GM06990 (cell line): ENCODE results near the gene LRRC15.

Experiments
- DNase-seq: peaks from one replicate; pipeline ENCODE4 v3.0.0-alpha.2; 2011; ENCODE audit not compliant: insufficient read length; ENCODE audit errors: extremely low read depth
- H3K27me3 ChIP-seq: replicated peaks from 2 replicates; pipeline ENCODE4 v1.6.0; 2011; ENCODE audit warnings: low read length; ENCODE audit not compliant: control insufficient read depth, insufficient read depth
- H3K36me3 ChIP-seq: 2 replicates; pipeline ENCODE4 v1.5.1; 2011; ENCODE audit warnings: low read length; ENCODE audit not compliant: control insufficient read depth, insufficient read depth
- H3K4me3 ChIP-seq: replicated peaks from 2 replicates; pipeline ENCODE4 v1.5.1; 2011; ENCODE audit warnings: low read depth, mild to moderate bottlenecking, control low read depth, low read length
- TF ChIP-seq, protein P1 (sequence below): IDR thresholded peaks from 2 replicates; pipeline ENCODE4 v1.5.1; 2011; ENCODE audit warnings: low read length, control low read depth, mild to moderate bottlenecking, inconsistent platforms; ENCODE audit not compliant: insufficient read depth, poor library complexity, severe bottlenecking

Gene LRRC15

GRCh38 chr3:194390835-194391234 lies 21.3 kb upstream of the LRRC15 start:
- Histone ChIP-seq H3K36me3 (no peaks in the 10 kb centered on the region), H3K4me3 (no peak overlapping the region), H3K27me3 (no peaks in the 10 kb centered on the region; the same call in 1 of the 2 replicates)
- DNase-seq, result no peak
- TF ChIP-seq, protein P1, sequence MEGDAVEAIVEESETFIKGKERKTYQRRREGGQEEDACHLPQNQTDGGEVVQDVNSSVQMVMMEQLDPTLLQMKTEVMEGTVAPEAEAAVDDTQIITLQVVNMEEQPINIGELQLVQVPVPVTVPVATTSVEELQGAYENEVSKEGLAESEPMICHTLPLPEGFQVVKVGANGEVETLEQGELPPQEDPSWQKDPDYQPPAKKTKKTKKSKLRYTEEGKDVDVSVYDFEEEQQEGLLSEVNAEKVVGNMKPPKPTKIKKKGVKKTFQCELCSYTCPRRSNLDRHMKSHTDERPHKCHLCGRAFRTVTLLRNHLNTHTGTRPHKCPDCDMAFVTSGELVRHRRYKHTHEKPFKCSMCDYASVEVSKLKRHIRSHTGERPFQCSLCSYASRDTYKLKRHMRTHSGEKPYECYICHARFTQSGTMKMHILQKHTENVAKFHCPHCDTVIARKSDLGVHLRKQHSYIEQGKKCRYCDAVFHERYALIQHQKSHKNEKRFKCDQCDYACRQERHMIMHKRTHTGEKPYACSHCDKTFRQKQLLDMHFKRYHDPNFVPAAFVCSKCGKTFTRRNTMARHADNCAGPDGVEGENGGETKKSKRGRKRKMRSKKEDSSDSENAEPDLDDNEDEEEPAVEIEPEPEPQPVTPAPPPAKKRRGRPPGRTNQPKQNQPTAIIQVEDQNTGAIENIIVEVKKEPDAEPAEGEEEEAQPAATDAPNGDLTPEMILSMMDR, result no peak

DNA sequence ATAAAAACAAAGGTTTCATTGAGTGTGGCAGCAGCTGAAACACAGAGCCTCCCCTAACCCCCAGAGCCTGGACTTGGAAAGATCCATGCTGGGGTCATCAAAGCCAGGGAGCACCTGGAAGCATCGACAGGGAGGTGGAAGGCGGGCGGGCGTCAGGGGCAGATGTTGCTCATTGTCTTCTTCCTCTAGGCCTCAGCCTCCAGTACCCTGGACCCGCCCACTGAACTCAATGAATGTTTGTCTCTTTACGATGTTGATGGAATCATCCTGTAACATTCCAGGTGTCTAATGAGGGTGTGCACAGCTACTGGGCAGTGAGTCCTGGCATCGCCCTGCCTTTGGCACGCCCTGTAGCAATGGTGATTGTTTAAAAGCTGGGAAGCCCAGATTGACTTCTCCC lies 19.7 kb upstream of the LRRC15 start:
- no peaks in the 10 kb centered on the region for H3K36me3 ChIP-seq
- H3K4me3 ChIP-seq, result no peak overlapping the region
- TF ChIP-seq, protein P1, result no peak
- DNase-seq, result no peak
- H3K27me3 ChIP-seq, result no peaks in the 10 kb centered on the region

GRCh38 chr3:194387926-194388418 lies 18.4 kb upstream of the LRRC15 start:
- H3K36me3 ChIP-seq, result no peaks in the 10 kb centered on the region
- no peak overlapping the region for H3K4me3 ChIP-seq
- no peak for DNase-seq
- TF ChIP-seq, protein P1, result no peak
- no peaks in the 10 kb centered on the region for H3K27me3 ChIP-seq

- DNase-seq, result no peak
- H3K27me3 ChIP-seq, result no peaks in the 10 kb centered on the region
- H3K4me3 ChIP-seq, result no peak overlapping the region
- H3K36me3 ChIP-seq, result no peaks in the 10 kb centered on the region
- TF ChIP-seq, protein P1, result no peak
These were observed 17.7 kb upstream of the LRRC15 start for GRCh38 chr3:194387276-194387675.

DNA sequence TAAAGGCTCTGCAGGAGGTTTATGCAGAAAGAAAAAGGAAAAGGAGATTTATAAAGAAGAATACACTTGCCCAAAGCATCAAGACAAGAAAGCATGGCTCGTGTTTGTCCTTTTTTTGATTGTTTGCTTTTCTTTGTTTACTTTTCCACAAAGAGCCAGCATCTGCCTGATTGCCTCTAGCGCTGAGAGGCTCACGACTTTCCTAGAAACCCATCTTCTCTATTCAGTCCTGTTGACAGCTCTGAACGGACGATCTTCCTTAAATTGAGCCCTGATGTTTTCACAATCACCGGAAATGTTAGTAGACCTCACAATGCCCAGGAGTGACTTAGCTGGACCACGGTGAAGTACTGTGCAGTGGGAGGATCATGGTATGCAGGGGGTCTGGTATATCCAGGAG lies 17.1 kb upstream of the LRRC15 start:
- Histone ChIP-seq H3K36me3 (no peaks in the 10 kb centered on the region), H3K27me3 (no peaks in the 10 kb centered on the region), H3K4me3 (no peak overlapping the region)
- no peak for DNase-seq
- TF ChIP-seq, protein P1, result no peak

DNA sequence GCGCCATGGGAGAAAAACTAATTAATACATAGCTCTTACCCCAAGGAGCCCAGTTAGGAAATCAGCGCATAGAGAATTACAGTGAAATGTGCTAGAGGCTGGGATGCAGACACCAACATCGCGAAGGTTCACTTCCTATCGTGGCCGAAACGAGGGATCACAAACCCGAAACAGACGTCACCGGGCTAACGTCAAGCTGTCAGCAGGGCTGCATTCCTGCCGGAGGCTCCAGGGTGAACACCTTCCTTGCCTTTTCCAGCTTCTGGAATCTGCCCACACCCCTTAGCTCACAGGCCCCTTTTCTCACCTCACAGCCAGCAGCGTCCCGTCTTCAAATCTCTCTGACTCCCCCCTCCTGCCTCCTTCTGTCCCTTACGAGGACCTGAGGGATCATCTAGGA lies 16.5 kb upstream of the LRRC15 start:
- TF ChIP-seq, protein P1, result no peak
- H3K36me3 ChIP-seq, result no peaks in the 10 kb centered on the region
- no peaks in the 10 kb centered on the region for H3K27me3 ChIP-seq
- DNase-seq, result no peak
- H3K4me3 ChIP-seq, result no peak overlapping the region
